Lower leg skin (tissue), 3 donors: Measurements from ENCODE around the gene RSPH1.

Experiments
- CTCF ChIP-seq, 3 donors: fragments of 450-650 bp; IDR thresholded peaks; one replicate each; pipeline ENCODE4 v1.5.1; 2016; ENCODE audit warnings: antibody characterized with exemption in 3 of 3, mild to moderate bottlenecking in 3 of 3, moderate library complexity in 2 of 3
- POLR2A ChIP-seq, 2 donors: fragments of 450-650 bp; IDR thresholded peaks; one replicate each; pipeline ENCODE4 v1.6.1; 2016 to 2017; ENCODE audit warnings: antibody characterized with exemption in 2 of 2, mild to moderate bottlenecking in 1 of 2, moderate library complexity in 1 of 2

DNA sequence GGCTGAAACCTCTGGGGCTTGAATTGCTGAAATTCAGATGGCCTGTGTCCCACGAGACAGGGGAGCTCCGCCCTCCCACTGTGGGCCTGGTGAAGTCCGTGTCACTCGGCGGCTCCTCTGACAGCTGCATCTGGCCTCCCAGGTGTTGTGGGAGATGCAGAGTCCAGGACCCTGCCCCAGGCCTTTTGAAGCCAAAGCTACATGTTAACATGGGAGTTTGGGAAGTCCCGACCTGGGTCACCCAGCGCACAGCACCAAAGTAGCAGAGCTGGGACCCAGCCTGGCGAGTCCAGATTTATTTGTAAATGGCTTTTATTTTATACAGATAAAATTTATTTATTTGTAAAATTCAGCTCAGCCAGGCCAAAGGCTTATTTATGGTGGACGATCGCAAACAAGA lies 46.6 kb upstream of the RSPH1 start:
- TF ChIP-seq CTCF (IDR thresholded peaks at IDR 0.05): no peak
- no peak for TF ChIP-seq POLR2A (IDR thresholded peaks at IDR 0.05)
